ENCODE results near the gene CYP2J2.

CYP2J2 gene

GRCh38 chr1:59967780-59968179 lies 41.2 kb upstream of the CYP2J2 start:
- no peak for DNase-seq (ENCODE audit: low read depth)
- H3K4me3 ChIP-seq (ENCODE audit: low read depth, low read length) = no peak overlapping the region
- no peak for TF ChIP-seq CTCF (IDR thresholded peaks at IDR 0.05; ENCODE audit: low read depth, low read length)

GRCh38 chr1:59967141-59967697 lies 40.6 kb upstream of the CYP2J2 start:
- DNase-seq (ENCODE audit: low read depth) = no peak
- TF ChIP-seq MYC (IDR thresholded peaks at IDR 0.05; ENCODE audit: low read depth, low read length) (no peak), CTCF (IDR thresholded peaks at IDR 0.05; ENCODE audit: low read depth, low read length) (no peak), MAX (IDR thresholded peaks at IDR 0.05; ENCODE audit: low read depth, low read length) (no peak), POLR2A (IDR thresholded peaks at IDR 0.05; ENCODE audit: extremely low read depth, insufficient read length) (no peak)
- H3K4me3 ChIP-seq (ENCODE audit: low read depth, low read length) = no peak overlapping the region

- no peak for DNase-seq (ENCODE audit: low read depth)
- H3K4me3 ChIP-seq (ENCODE audit: low read depth, low read length) = no peak overlapping the region
- TF ChIP-seq CTCF (IDR thresholded peaks at IDR 0.05; ENCODE audit: low read depth, low read length) (no peak), MAX (IDR thresholded peaks at IDR 0.05; ENCODE audit: low read depth, low read length) (no peak), POLR2A (IDR thresholded peaks at IDR 0.05; ENCODE audit: extremely low read depth, insufficient read length) (no peak), MYC (IDR thresholded peaks at IDR 0.05; ENCODE audit: low read depth, low read length) (no peak)
Observed at GRCh38 chr1:59952065-59952464, 25.5 kb upstream of the CYP2J2 start.

GRCh38 chr1:59949648-59950047 lies 23.1 kb upstream of the CYP2J2 start:
- no peak for DNase-seq (ENCODE audit: low read depth)
- H3K4me3 ChIP-seq (ENCODE audit: low read depth, low read length) = no peak overlapping the region
- no peak for TF ChIP-seq CTCF (IDR thresholded peaks at IDR 0.05; ENCODE audit: low read depth, low read length)
- no peak for TF ChIP-seq MYC (IDR thresholded peaks at IDR 0.05; ENCODE audit: low read depth, low read length)
- TF ChIP-seq MAX (IDR thresholded peaks at IDR 0.05; ENCODE audit: low read depth, low read length) = no peak
- TF ChIP-seq POLR2A (IDR thresholded peaks at IDR 0.05; ENCODE audit: extremely low read depth, insufficient read length) = no peak

GRCh38 chr1:59948990-59949389 lies 22.4 kb upstream of the CYP2J2 start:
- TF ChIP-seq POLR2A (IDR thresholded peaks at IDR 0.05; ENCODE audit: extremely low read depth, insufficient read length) = no peak
- TF ChIP-seq MAX (IDR thresholded peaks at IDR 0.05; ENCODE audit: low read depth, low read length) = no peak
- TF ChIP-seq CTCF (IDR thresholded peaks at IDR 0.05; ENCODE audit: low read depth, low read length) = no peak
- no peak for TF ChIP-seq MYC (IDR thresholded peaks at IDR 0.05; ENCODE audit: low read depth, low read length)
- no peak for DNase-seq (ENCODE audit: low read depth)
- no peak overlapping the region for H3K4me3 ChIP-seq (ENCODE audit: low read depth, low read length)
